GM12878 (cell line): ENCODE measurements around the gene SMG9. TPM values are rescaled to one million over a fixed set of nuclear protein-coding genes. Genes with fewer than 3 reads are reported as not detected.
A peak's percentile ranks its signal among the peaks of the same experiment; 100 is the strongest.

Source experiments
- ATAC-seq: fragments of 200-7000 bp; cut with Tn5 transposase; 3 replicates; pipeline ENCODE4 v1.9.1; 2020; ENCODE audit warnings: mild to moderate bottlenecking, moderate library complexity
- BruUV-seq: library from RNA; stranded (reverse); fragments of 400-500 nt; replicated peaks from 2 replicates; lab custom pipeline; 2021; lab: Mats Ljungman, UMichigan
- CTCF ChIA-PET: fragments of 300-600 bp; sonication (Branson Sonifier 250); formaldehyde crosslinking; extraction: SDS; loops from one replicate; lab custom pipeline; 2021; ENCODE audit warnings: inconsistent platforms; lab: Yijun Ruan, JAX
- POLR2A ChIA-PET: fragments of 350-600 bp; formaldehyde crosslinking; extraction: SDS; loops from one replicate; lab custom pipeline; 2021; ENCODE audit warnings: inconsistent platforms; lab: Charles Lee
- RAD21 ChIA-PET: fragments of 300-600 bp; sonication (Branson Sonifier 250); formaldehyde crosslinking; loops from one replicate; lab custom pipeline; 2023; ENCODE audit warnings: antibody characterized with exemption; ENCODE audit not compliant: unreplicated experiment; lab: Charles Lee
- SMC1A ChIA-PET: fragments of 300-600 bp; sonication (Branson Sonifier 250); formaldehyde crosslinking; loops from one replicate; lab custom pipeline; 2023; ENCODE audit not compliant: unreplicated experiment, uncharacterized antibody; lab: Charles Lee
- DNase-seq: peaks from one replicate; pipeline ENCODE4 v3.0.0-alpha.2; 2011; ENCODE audit warnings: low read depth, low spot score
- FAIRE-seq: peaks from 3 replicates; lab custom pipeline; 2011; peaks lifted over from hg19 to GRCh38; lab: Jason Lieb, UNC
- H2AFZ ChIP-seq: 2 replicates; pipeline ENCODE4 v1.6.0; 2011; ENCODE audit warnings: low read depth, low read length, control low read depth; ENCODE audit not compliant: control insufficient read depth
- H3K27ac ChIP-seq: 2 replicates; pipeline ENCODE4 v1.5.1; 2011; ENCODE audit warnings: control low read depth; ENCODE audit not compliant: control insufficient read depth, insufficient read depth
- H3K27me3 ChIP-seq, 2 experiments: replicated peaks in 1 of 2; 2 replicates each; pipeline versions ENCODE4 v1.6.0 to v1.6.1; 2011; ENCODE audit warnings: low read length in 1 of 2; ENCODE audit not compliant: control insufficient read depth in 2 of 2, insufficient read depth in 2 of 2
- H3K36me3 ChIP-seq, 2 experiments: 2 replicates each; pipeline ENCODE4 v1.5.1; 2011; ENCODE audit warnings: low read length in 1 of 2; ENCODE audit not compliant: control insufficient read depth in 2 of 2, insufficient read depth in 2 of 2
- H3K4me1 ChIP-seq: 2 replicates; pipeline ENCODE4 v1.6.1; 2011; ENCODE audit warnings: mild to moderate bottlenecking, low read length, moderate library complexity, mixed read lengths; ENCODE audit not compliant: control insufficient read depth, insufficient read depth
- H3K4me2 ChIP-seq: 2 replicates; pipeline ENCODE4 v1.6.0; 2011; ENCODE audit warnings: control low read depth; ENCODE audit not compliant: control insufficient read depth, insufficient read depth
- H3K4me3 ChIP-seq: fragments of 200-600 bp; sonication (generic); 2 replicates; pipeline ENCODE4 v1.5.1; 2016
- H3K79me2 ChIP-seq: 2 replicates; pipeline ENCODE4 v1.6.0; 2011; ENCODE audit warnings: low read length; ENCODE audit not compliant: control insufficient read depth, insufficient read depth
- H3K9ac ChIP-seq: 2 replicates; pipeline ENCODE4 v1.8.0; 2011; ENCODE audit warnings: low read length, control low read depth, mixed read lengths; ENCODE audit not compliant: control insufficient read depth, insufficient read depth
- H3K9me3 ChIP-seq: replicated peaks from 3 replicates; pipeline ENCODE4 v1.5.1; 2011; ENCODE audit warnings: mild to moderate bottlenecking, low read length; ENCODE audit not compliant: control insufficient read depth, insufficient read depth
- H4K20me1 ChIP-seq: 2 replicates; pipeline ENCODE4 v1.6.0; 2011; ENCODE audit not compliant: control insufficient read depth, insufficient read depth
- BCL3 ChIP-seq: IDR thresholded peaks from 2 replicates; pipeline ENCODE4 v1.6.1; 2011; ENCODE audit warnings: borderline replicate concordance, low read depth, mild to moderate bottlenecking, moderate library complexity, low read length; ENCODE audit not compliant: insufficient read depth, poor library complexity, severe bottlenecking
- CBFB ChIP-seq: IDR thresholded peaks from 2 replicates; pipeline ENCODE4 v1.6.1; 2016; ENCODE audit warnings: antibody characterized with exemption, low read depth
- CHD2 ChIP-seq: IDR thresholded peaks from 2 replicates; pipeline ENCODE4 v1.6.1; 2011; ENCODE audit warnings: low read depth, low read length, improper control_type of control experiment, borderline replicate concordance
- HDAC2 ChIP-seq: fragments of 200-600 bp; sonication (generic); IDR thresholded peaks from 2 replicates; pipeline ENCODE4 v1.6.1; 2017
- IKZF2 ChIP-seq, 2 experiments: fragments of 450-650 bp; IDR thresholded peaks; 2 replicates each; pipeline ENCODE4 v1.6.1; 2017; ENCODE audit warnings: mild to moderate bottlenecking in 2 of 2, moderate library complexity in 2 of 2
- KDM1A ChIP-seq: fragments of 200-600 bp; sonication (generic); IDR thresholded peaks from 2 replicates; pipeline ENCODE4 v1.6.1; 2016; ENCODE audit warnings: borderline replicate concordance
- KLF5 ChIP-seq: fragments of 450-650 bp; IDR thresholded peaks from 2 replicates; pipeline ENCODE4 v1.6.1; 2014; ENCODE audit warnings: mild to moderate bottlenecking; ENCODE audit not compliant: partially characterized antibody
- NFYB ChIP-seq: IDR thresholded peaks from 2 replicates; pipeline ENCODE4 v1.6.1; 2011; ENCODE audit warnings: low read depth, mild to moderate bottlenecking, low read length, improper control_type of control experiment, moderate library complexity; ENCODE audit not compliant: insufficient read depth
- NR2C2 ChIP-seq: IDR thresholded peaks from 2 replicates; pipeline ENCODE4 v1.6.1; 2011; ENCODE audit warnings: borderline replicate concordance, low read depth; ENCODE audit not compliant: control insufficient read depth, insufficient read length
- POLR2A ChIP-seq: IDR thresholded peaks from 2 replicates; pipeline ENCODE4 v1.6.1; 2011; ENCODE audit warnings: low read depth, mild to moderate bottlenecking, low read length
- POLR2AphosphoS2 ChIP-seq: IDR thresholded peaks from 2 replicates; pipeline ENCODE4 v1.6.1; 2011; ENCODE audit warnings: low read depth, mild to moderate bottlenecking, low read length, improper control_type of control experiment, moderate library complexity
- RFX5 ChIP-seq: IDR thresholded peaks from 2 replicates; pipeline ENCODE4 v1.6.1; 2011; ENCODE audit warnings: low read depth, low read length, improper control_type of control experiment
- SIX5 ChIP-seq: IDR thresholded peaks from 2 replicates; pipeline ENCODE4 v1.6.1; 2011; ENCODE audit warnings: mild to moderate bottlenecking, low read depth, low read length, moderate library complexity; ENCODE audit not compliant: severe bottlenecking
- SUPT20H ChIP-seq: IDR thresholded peaks from 2 replicates; pipeline ENCODE4 v1.6.1; 2011; ENCODE audit warnings: low read depth, mild to moderate bottlenecking, low read length, moderate library complexity, borderline replicate concordance; ENCODE audit not compliant: control insufficient read depth
- SUZ12 ChIP-seq: fragments of 200-600 bp; sonication (generic); IDR thresholded peaks from one replicate; pipeline ENCODE4 v1.6.1; 2018; ENCODE audit warnings: antibody characterized with exemption, mild to moderate bottlenecking; ENCODE audit not compliant: unreplicated experiment
- WRNIP1 ChIP-seq: IDR thresholded peaks from 2 replicates; pipeline ENCODE4 v1.6.1; 2011; ENCODE audit warnings: low read depth, low read length, improper control_type of control experiment, borderline replicate concordance
- YBX1 ChIP-seq: fragments of 450-650 bp; IDR thresholded peaks from 2 replicates; pipeline ENCODE4 v1.6.1; 2016; ENCODE audit warnings: antibody characterized with exemption
- ZBTB33 ChIP-seq: fragments of 450-650 bp; IDR thresholded peaks from 2 replicates; pipeline ENCODE4 v1.6.1; 2017; ENCODE audit warnings: mild to moderate bottlenecking
- WGBS: methylation state at CpG from one replicate; pipeline ENCODE4 v1.1.6; 2016; ENCODE audit warnings: low lambda C conversion rate; ENCODE audit not compliant: insufficient replicate concordance, insufficient coverage; ENCODE audit errors: missing lambda C conversion rate; 5-methylcytosine and 5-hydroxymethylcytosine counted together
- in situ Hi-C: fragments of 300-500 bp; cut with MboI; formaldehyde crosslinking; loops from 9 replicates; pipeline ENCODE4 v1.14.3; 2018; ENCODE audit warnings: mixed read lengths
- intact Hi-C: fragments of 100-400 bp; cut with micrococcal nuclease; formaldehyde crosslinking; loops from one replicate; pipeline ENCODE4 v1.14.2; 2022; ENCODE audit not compliant: unreplicated experiment
- polyA plus RNA-seq, 11 experiments: library from polyadenylated mRNA; depleted of rRNA in 4 of 11; unstranded in 6 of 11; stranded (reverse) in 5 of 11; fragments of >200 nt; fragmentation: Nextera tagmentation in 4 of 11; fragmentation: Illumina TruSeq in 1 of 11; extraction: Ambion mirVana in 4 of 11; extraction: Trizol in 1 of 11; gene quantifications; 1 replicate in 1 of 11; 2 replicates in 10 of 11; pipeline versions ENCODE4 v1.2.1 to v1.2.3, GENCODE V29; 2011 to 2016; ENCODE audit warnings: inconsistent platforms in 2 of 11, missing spikeins in 2 of 11, low read depth in 1 of 11
- total RNA-seq, 4 experiments: library from RNA; depleted of rRNA in 3 of 4; stranded (reverse); fragments of >200 nt in 3 of 4; fragmentation: Illumina TruSeq in 1 of 4; extraction: Trizol in 1 of 4; gene quantifications; 2 replicates each; pipeline versions ENCODE4 v1.2.1 to v1.2.3, GENCODE V29; 2013 to 2021
- TF ChIP-seq, protein P1 (sequence below): fragments of 450-650 bp; IDR thresholded peaks from 2 replicates; pipeline ENCODE4 v1.6.1; 2016; ENCODE audit warnings: mild to moderate bottlenecking

SMG9 gene
- total and polyA plus RNA-seq, 10 of the 15 experiments (the other 5 are each of a cell fraction or from before 2014, with no cell fraction given): 0.69 to 52.2 (median 28.1) TPM

DNA sequence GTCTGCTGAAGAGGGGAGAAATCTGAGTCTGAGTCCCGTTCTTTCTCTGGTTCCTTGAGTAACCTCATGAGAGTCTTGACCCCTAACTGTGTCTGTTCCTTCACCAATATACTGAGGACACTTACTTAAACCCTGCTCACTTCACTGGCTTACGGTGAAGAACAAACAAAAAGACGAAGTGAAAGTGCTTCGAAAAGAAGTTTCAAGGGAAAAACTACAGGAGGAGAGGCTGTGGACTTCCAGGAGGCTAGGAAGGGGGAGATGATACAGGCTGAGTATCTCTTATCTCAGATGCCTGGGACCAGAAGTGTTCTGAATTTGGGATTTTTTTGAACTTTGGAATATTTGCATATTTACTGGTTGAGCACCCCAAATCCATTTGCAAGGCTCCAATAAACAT is 6.1 kb downstream of the SMG9 start:
- no peaks in the 10 kb centered on the region for H4K20me1 ChIP-seq
- H2AFZ ChIP-seq: no peak overlapping the region
- no TSS peak for BruUV-seq
- ChIA-PET SMC1A (interaction anchor here (0.9 to 10.1 kb wide), 3 partner anchors 17 to 31 kb away, joined by 5 to 186 read pairs (median 5); no protein-coding TSS in a partner anchor), POLR2A (interaction anchor here (0.6 to 13.5 kb wide), 4 partner anchors 16 to 206 kb away, joined by 4 to 307 read pairs (median 42); partner anchors contain the start of gene KCNN4), RAD21 (interaction anchor here (1.0 to 8.2 kb wide), 5 partner anchors 11 to 81 kb away, joined by 4 to 118 read pairs (median 7); partner anchors contain the start of gene KCNN4), CTCF (interaction anchor here (0.9 to 8.1 kb wide), 5 partner anchors 16 to 80 kb away, joined by 3 to 144 read pairs (median 10); partner anchors contain the start of gene KCNN4)
- DNase-seq: no peak
- 0 out of 2 replicates have a peak overlapping the region, but pooled peaks have one; percentile 18 for H3K4me3 ChIP-seq
- H3K4me1 ChIP-seq: peaks cover 49% of the 10 kb centered on the region
- no peak for FAIRE-seq
- H3K27ac ChIP-seq: peak overlapping the region; percentile 87
- ATAC-seq: peak; percentile 32
- no peaks in the 10 kb centered on the region for H3K9me3 ChIP-seq
- peaks cover 33% of the 10 kb centered on the region for H3K79me2 ChIP-seq
- intact Hi-C loops (loop anchor here (2.0 to 5.0 kb wide), 2 partner anchors 16 to 81 kb away; no protein-coding TSS in a partner anchor), in situ Hi-C loops (loop anchor here (5.0 kb wide), 1 partner anchor 39 kb away; no protein-coding TSS in a partner anchor)
- WGBS: 32% methylated on average over 4 of the region's 4 CpGs
- H3K27me3 ChIP-seq: no peaks in the 10 kb centered on the region
- peaks cover 17 to 38% of the 10 kb centered on the region in 2 experiments; a peak in 3 of 4 replicates for H3K36me3 ChIP-seq
- peak overlapping the region; percentile 82 for H3K4me2 ChIP-seq
- peak overlapping the region; percentile 49 for H3K9ac ChIP-seq
- TF ChIP-seq SUZ12: no peak
- TF ChIP-seq SUPT20H: no peak
- no peak for TF ChIP-seq RFX5
- TF ChIP-seq SIX5: peak; percentile 20
- TF ChIP-seq WRNIP1: no peak
- TF ChIP-seq ZBTB33: no peak
- TF ChIP-seq KDM1A: no peak
- TF ChIP-seq NR2C2: no peak
- peak; percentile 52 to 70 for TF ChIP-seq IKZF2 (IDR thresholded peaks at IDR 0.05)
- no peak for TF ChIP-seq CBFB
- TF ChIP-seq POLR2A: no peak
- no peak for TF ChIP-seq NFYB
- no peak for TF ChIP-seq POLR2AphosphoS2
- TF ChIP-seq KLF5: no peak
- TF ChIP-seq, protein P1, sequence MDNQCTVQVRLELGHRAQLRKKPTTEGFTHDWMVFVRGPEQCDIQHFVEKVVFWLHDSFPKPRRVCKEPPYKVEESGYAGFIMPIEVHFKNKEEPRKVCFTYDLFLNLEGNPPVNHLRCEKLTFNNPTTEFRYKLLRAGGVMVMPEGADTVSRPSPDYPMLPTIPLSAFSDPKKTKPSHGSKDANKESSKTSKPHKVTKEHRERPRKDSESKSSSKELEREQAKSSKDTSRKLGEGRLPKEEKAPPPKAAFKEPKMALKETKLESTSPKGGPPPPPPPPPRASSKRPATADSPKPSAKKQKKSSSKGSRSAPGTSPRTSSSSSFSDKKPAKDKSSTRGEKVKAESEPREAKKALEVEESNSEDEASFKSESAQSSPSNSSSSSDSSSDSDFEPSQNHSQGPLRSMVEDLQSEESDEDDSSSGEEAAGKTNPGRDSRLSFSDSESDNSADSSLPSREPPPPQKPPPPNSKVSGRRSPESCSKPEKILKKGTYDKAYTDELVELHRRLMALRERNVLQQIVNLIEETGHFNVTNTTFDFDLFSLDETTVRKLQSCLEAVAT: no peak
- no peak for TF ChIP-seq YBX1
- no peak for TF ChIP-seq HDAC2
- TF ChIP-seq CHD2: no peak
- no peak for TF ChIP-seq BCL3
